ENCODE data around the gene ACTN4. TPM values are rescaled to one million over a fixed set of nuclear protein-coding genes. Genes with fewer than 3 reads are reported as not detected.

Gene ACTN4
- total and polyA plus RNA-seq, 3 experiments from 2014 or later = 31.9 to 314 (median 295) TPM

DNA sequence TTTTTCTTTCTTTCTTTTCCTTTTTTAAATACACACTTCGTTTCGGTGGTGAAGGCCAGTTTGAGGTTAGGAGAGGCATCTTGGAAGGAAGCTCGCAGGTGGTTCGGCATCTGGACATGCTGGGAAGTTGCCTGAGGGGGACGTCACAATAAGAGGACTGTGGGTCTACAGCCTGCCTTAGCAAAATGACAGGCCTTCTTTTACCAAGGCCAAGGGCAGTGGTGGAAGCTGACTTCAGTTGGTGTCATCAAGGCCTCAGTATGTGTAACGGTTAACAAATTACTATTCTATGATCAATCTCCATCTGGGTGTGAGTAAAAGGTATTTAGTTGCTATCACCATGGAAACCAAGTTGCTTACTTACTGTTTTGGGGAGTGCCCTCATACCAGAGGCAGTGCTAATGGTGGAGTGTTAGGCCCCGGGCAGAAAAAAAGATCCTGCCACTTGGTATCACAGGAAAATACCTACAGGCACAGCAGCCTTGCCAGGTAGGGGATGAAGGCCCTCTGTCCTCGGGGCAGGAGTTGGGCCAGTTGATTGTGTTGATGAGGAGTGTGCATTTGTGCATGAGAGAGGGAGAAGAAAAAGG lies 10.3 kb downstream of the ACTN4 start:
- Mint-ChIP-seq H3K4me3 (peak overlapping the region; percentile 37 to 63 (median 46)), H3K27ac (peak overlapping the region; percentile 74 to 94 (median 85)), H3K27me3 (no peaks in the 10 kb centered on the region), H3K9me3 (no peaks in the 10 kb centered on the region), H3K4me1 (peaks cover 77 to 93% (median 90%) of the 10 kb centered on the region in 3 donors), H3K36me3 (peaks cover 0 to 40% (median 0%) of the 10 kb centered on the region in 3 donors)
- Histone ChIP-seq H3K36me3 (ENCODE audit: insufficient read depth, low read length) (no peaks in the 10 kb centered on the region), H3K27me3 (ENCODE audit: insufficient read depth, low read length, poor library complexity, severe bottlenecking) (no peaks in the 10 kb centered on the region), H3K9me3 (ENCODE audit: low read length) (no peaks in the 10 kb centered on the region), H3K27ac (ENCODE audit: low read depth, low read length) (no peak overlapping the region), H3K4me1 (ENCODE audit: insufficient read depth, low read length) (peaks cover 66% of the 10 kb centered on the region), H3K4me3 (ENCODE audit: low read length) (peak overlapping the region; percentile 7)
- ChIA-PET CTCF (interaction anchor here (1.1 to 1.9 kb wide), 4 partner anchors 9 to 36 kb away, joined by 3 to 6 read pairs (median 4); partner anchors contain the start of gene ACTN4), POLR2A (no interaction called here)
- DNase-seq = no peak

DNA sequence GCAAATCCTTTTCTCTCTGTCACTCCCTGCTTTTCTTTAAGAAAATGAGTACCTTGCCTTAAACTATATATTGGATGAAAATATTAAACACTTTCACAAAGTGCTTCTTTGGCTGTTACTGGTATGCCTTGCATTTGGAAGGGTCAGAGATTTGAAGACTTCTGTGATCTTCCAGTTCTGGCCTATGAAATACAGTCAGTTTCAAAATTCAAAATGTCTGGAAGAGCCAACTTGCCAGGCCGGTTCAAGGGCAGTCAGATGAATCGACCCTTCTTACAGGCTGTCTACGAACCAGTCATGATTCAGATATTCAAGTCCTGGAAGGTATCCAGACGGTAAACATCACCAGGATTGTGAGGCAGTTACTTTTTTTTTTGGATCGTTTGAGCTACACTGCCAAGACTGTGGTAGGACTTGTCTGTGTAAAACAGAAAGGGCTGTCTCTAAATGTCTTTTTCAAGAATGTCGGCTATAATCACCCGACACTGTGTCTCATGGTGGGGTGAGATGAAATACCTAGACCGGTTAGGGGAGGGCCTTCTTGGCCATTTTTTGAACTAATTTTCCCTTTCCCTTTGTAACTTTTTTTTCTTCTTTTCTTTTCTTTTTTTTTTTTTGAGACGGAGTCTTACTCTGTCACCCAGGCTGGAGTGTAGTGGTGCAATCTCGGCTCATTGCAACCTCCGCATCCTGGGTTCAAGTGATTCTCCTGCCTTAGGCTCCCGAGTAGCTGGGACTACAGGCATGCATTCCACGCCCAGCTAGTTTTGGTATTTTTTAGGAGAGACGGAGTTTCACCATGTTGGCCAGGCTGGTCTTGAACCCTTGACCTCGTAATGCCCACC lies 11.2 kb downstream of the ACTN4 start:
- CTCF ChIA-PET = interaction anchor here (1.0 kb wide), 1 partner anchor 22 kb away, joined by 3 read pairs; no protein-coding TSS in a partner anchor
- H3K4me1 Mint-ChIP-seq = peaks cover 75 to 93% (median 87%) of the 10 kb centered on the region in 3 donors

DNA sequence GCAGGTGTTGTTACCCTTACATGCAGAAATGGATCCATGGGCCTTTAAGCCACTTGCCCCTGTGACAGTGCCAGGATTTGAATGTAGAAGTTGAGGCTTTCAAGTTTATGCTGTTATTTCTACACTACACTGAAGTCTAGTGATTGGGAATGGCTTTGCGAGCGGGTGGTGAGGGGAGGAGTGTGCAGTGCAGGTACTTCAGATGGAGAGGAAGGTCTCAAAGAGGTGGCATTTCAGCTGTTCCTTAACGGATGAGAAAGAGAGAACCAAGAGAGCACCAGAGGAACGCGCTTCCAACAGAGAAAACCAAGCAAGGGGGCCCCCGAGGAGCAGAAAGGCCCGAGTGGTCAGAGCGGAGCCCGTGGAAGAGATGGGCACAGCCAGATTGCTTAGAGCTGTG lies 13.3 kb downstream of the ACTN4 start:
- Mint-ChIP-seq H3K9me3 (no peaks in the 10 kb centered on the region), H3K4me1 (peaks cover 77 to 95% (median 86%) of the 10 kb centered on the region in 3 donors), H3K27me3 (no peaks in the 10 kb centered on the region), H3K27ac (peak overlapping the region in 6 of 8 donors; percentile 33 to 94 (median 60)), H3K36me3 (peaks cover 0 to 34% (median 2%) of the 10 kb centered on the region in 3 donors), H3K4me3 (peak overlapping the region in 3 of 7 donors; percentile 15 to 62 (median 50))
- H3K27ac ChIP-seq (ENCODE audit: low read depth, low read length) = no peak overlapping the region
- no peaks in the 10 kb centered on the region for H3K36me3 ChIP-seq (ENCODE audit: insufficient read depth, low read length)
- H3K9me3 ChIP-seq (ENCODE audit: low read length) = no peaks in the 10 kb centered on the region
- peaks cover 83% of the 10 kb centered on the region for H3K4me1 ChIP-seq (ENCODE audit: insufficient read depth, low read length)
- H3K27me3 ChIP-seq (ENCODE audit: insufficient read depth, low read length, poor library complexity, severe bottlenecking) = no peaks in the 10 kb centered on the region
- DNase-seq = no peak
- ChIA-PET CTCF (interaction anchor here (1.1 to 1.4 kb wide), 2 partner anchors 69 to 182 kb away, joined by 3 to 4 read pairs; no protein-coding TSS in a partner anchor), POLR2A (no interaction called here)
- H3K4me3 ChIP-seq (ENCODE audit: low read length) = no peak overlapping the region

More for the DNA sequence above, 11.2 kb downstream of the ACTN4 start:
- H3K4me3 ChIP-seq (ENCODE audit: low read length) = no peak overlapping the region
- no peaks in the 10 kb centered on the region for H3K36me3 ChIP-seq (ENCODE audit: insufficient read depth, low read length)
- H3K4me1 ChIP-seq (ENCODE audit: insufficient read depth, low read length) = peaks cover 75% of the 10 kb centered on the region
- Mint-ChIP-seq H3K4me3 (peak overlapping the region in 2 of 7 donors; percentile 20 to 84), H3K36me3 (peaks cover 0 to 41% (median 0%) of the 10 kb centered on the region in 3 donors), H3K27ac (peak overlapping the region; percentile 57 to 94 (median 83)), H3K9me3 (no peaks in the 10 kb centered on the region), H3K27me3 (no peaks in the 10 kb centered on the region)
- no peaks in the 10 kb centered on the region for H3K9me3 ChIP-seq (ENCODE audit: low read length)
- POLR2A ChIA-PET = interaction anchor here (0.7 kb wide), 1 partner anchor 31 kb away, joined by 3 read pairs; no protein-coding TSS in a partner anchor
- no peaks in the 10 kb centered on the region for H3K27me3 ChIP-seq (ENCODE audit: insufficient read depth, low read length, poor library complexity, severe bottlenecking)
- H3K27ac ChIP-seq (ENCODE audit: low read depth, low read length) = no peak overlapping the region
- DNase-seq = no peak

DNA sequence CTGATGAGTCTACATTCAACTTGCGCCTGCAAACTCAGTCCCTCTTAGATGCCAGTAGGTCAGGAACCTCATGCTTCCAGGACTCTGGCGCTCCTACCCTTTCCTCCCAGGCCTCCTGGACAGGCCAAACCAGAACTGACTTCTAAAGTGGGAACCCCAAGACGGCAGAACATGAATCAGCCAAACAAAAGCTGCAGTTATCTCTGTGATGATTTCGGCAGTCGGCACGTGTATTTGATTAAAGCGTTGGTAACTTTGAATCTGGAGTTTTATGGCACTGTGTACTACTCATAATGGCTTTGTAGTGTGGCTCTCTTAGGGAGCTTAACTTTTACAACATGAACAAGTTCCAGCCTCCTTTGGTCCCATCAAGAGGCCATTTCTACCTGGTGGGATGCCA lies 13.7 kb downstream of the ACTN4 start:
- Mint-ChIP-seq H3K4me1 (peaks cover 77 to 95% (median 86%) of the 10 kb centered on the region in 3 donors), H3K4me3 (peak overlapping the region in 2 of 7 donors; percentile 15 to 51), H3K9me3 (no peaks in the 10 kb centered on the region), H3K27me3 (no peaks in the 10 kb centered on the region), H3K27ac (peak overlapping the region in 4 of 8 donors; percentile 33 to 94 (median 69)), H3K36me3 (peaks cover 0 to 34% (median 2%) of the 10 kb centered on the region in 3 donors)
- Histone ChIP-seq H3K27me3 (ENCODE audit: insufficient read depth, low read length, poor library complexity, severe bottlenecking) (no peaks in the 10 kb centered on the region), H3K9me3 (ENCODE audit: low read length) (no peaks in the 10 kb centered on the region), H3K27ac (ENCODE audit: low read depth, low read length) (no peak overlapping the region), H3K4me1 (ENCODE audit: insufficient read depth, low read length) (peaks cover 83% of the 10 kb centered on the region), H3K36me3 (ENCODE audit: insufficient read depth, low read length) (no peaks in the 10 kb centered on the region), H3K4me3 (ENCODE audit: low read length) (no peak overlapping the region)
- ChIA-PET POLR2A (no interaction called here), CTCF (interaction anchor here (1.4 kb wide), 1 partner anchor 181 kb away, joined by 4 read pairs; no protein-coding TSS in a partner anchor)
- no peak for DNase-seq

DNA sequence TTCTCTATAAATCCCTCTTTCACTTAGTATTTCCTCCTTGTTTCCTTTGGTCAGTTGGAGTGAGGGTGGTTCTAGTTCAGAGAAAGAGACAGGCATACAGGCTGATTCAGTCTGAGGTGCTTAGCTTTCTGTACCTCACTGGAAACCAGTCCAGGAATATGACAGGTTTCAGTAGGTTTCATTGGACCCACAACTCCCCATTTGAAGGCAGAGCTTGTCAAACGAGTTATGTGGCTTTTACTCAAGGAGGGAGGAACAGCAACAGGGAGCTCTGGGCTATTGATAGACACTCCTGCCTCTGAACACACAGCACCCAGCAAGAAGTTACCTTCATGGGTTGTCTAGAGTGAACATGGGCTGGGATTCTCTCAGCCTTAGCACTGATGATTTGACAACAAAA lies 14.5 kb downstream of the ACTN4 start:
- peaks cover 77 to 95% (median 86%) of the 10 kb centered on the region in 3 donors for H3K4me1 Mint-ChIP-seq
- peaks cover 83% of the 10 kb centered on the region for H3K4me1 ChIP-seq (ENCODE audit: insufficient read depth, low read length)

DNA sequence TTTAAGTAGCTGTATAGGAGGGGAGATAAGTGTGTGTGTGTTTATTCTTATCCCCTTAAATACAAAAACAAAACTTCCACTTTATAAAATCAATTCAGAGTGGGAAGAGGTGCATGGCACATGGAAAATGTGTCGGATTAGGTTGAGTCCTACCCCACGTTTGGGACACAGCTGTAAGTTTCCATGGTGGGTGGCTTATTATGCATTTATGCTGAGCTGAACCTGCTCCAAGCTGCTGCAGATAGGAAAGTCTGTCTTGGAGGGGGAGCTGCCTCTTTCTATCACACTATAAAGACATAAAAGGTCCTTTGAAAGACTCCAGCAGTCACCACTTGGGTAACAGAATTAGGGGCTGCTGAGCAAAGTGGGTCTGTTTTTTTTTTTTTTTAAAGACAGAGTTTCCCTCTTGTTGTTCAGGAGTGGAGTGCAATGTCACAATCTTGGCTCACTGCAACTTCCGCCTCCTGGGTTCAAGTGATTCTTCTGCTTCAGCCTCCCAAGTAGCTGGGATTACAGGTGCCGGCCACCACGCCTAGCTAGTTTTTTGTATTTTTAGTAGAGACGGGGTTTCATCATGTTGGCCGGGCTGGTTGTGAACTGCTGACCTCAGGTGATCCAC lies 15.2 kb downstream of the ACTN4 start:
- H3K27me3 Mint-ChIP-seq = no peaks in the 10 kb centered on the region
- Histone ChIP-seq H3K36me3 (ENCODE audit: insufficient read depth, low read length) (no peaks in the 10 kb centered on the region), H3K4me1 (ENCODE audit: insufficient read depth, low read length) (peaks cover 83% of the 10 kb centered on the region), H3K4me3 (ENCODE audit: low read length) (no peak overlapping the region), H3K27me3 (ENCODE audit: insufficient read depth, low read length, poor library complexity, severe bottlenecking) (no peaks in the 10 kb centered on the region), H3K27ac (ENCODE audit: low read depth, low read length) (no peak overlapping the region), H3K9me3 (ENCODE audit: low read length) (no peaks in the 10 kb centered on the region)
- CTCF ChIA-PET = interaction anchor here (0.8 to 1.0 kb wide), 3 partner anchors 18 to 260 kb away, joined by 3 read pairs; partner anchors contain the start of gene FAM98C
- H3K4me3 Mint-ChIP-seq = no peak overlapping the region
- H3K4me1 Mint-ChIP-seq = peaks cover 79 to 96% (median 86%) of the 10 kb centered on the region in 3 donors
- POLR2A ChIA-PET = interaction anchor here (0.9 kb wide), 1 partner anchor 12 kb away, joined by 4 read pairs; no protein-coding TSS in a partner anchor
- peaks cover 2 to 31% (median 3%) of the 10 kb centered on the region in 3 donors for H3K36me3 Mint-ChIP-seq
- no peak for DNase-seq
- peak overlapping the region in 2 of 8 donors; percentile 60 to 65 for H3K27ac Mint-ChIP-seq
- H3K9me3 Mint-ChIP-seq = no peaks in the 10 kb centered on the region

More for the DNA sequence above, 14.5 kb downstream of the ACTN4 start:
- Histone ChIP-seq H3K27ac (ENCODE audit: low read depth, low read length) (no peak overlapping the region), H3K27me3 (ENCODE audit: insufficient read depth, low read length, poor library complexity, severe bottlenecking) (no peaks in the 10 kb centered on the region), H3K36me3 (ENCODE audit: insufficient read depth, low read length) (no peaks in the 10 kb centered on the region), H3K4me3 (ENCODE audit: low read length) (no peak overlapping the region), H3K9me3 (ENCODE audit: low read length) (no peaks in the 10 kb centered on the region)
- POLR2A ChIA-PET = interaction anchor here (0.9 kb wide), 1 partner anchor 12 kb away, joined by 4 read pairs; no protein-coding TSS in a partner anchor
- Mint-ChIP-seq H3K9me3 (no peaks in the 10 kb centered on the region), H3K27me3 (no peaks in the 10 kb centered on the region), H3K4me3 (no peak overlapping the region), H3K27ac (peak overlapping the region in 3 of 8 donors; percentile 6 to 65 (median 37)), H3K36me3 (peaks cover under 1 to 32% (median 2%) of the 10 kb centered on the region in 3 donors)
- CTCF ChIA-PET = interaction anchor here (0.7 to 1.0 kb wide), 4 partner anchors 19 to 259 kb away, joined by 3 read pairs; partner anchors contain the start of gene FAM98C
- DNase-seq = no peak

DNA sequence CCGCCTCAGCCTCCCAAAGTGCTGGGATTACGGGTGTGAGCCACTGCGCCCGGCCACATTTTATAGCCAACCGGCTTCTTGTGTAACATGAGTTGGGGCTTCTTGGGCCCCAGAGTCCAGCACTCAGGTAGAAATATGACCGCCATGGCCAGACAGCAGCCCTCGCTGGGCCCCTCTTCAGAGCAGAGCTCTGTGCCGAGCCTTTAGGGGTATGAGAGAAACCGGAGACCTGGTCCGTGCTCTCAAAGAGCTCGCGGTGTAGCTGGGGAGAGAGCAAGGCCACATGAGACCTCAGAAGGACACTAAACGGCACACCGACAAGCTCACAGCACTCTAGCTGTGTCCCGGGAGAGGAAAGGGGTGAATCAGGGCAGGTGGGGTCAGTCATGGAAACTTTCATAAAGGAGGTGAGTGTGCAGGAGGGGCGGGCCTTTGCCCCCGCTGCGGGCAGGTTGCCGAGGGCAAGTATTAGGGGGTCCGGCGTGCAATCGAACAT lies 15.8 kb downstream of the ACTN4 start:
- Histone ChIP-seq H3K4me1 (ENCODE audit: insufficient read depth, low read length) (peaks cover 83% of the 10 kb centered on the region), H3K9me3 (ENCODE audit: low read length) (no peaks in the 10 kb centered on the region), H3K4me3 (ENCODE audit: low read length) (no peak overlapping the region), H3K36me3 (ENCODE audit: insufficient read depth, low read length) (no peaks in the 10 kb centered on the region), H3K27ac (ENCODE audit: low read depth, low read length) (no peak overlapping the region), H3K27me3 (ENCODE audit: insufficient read depth, low read length, poor library complexity, severe bottlenecking) (no peaks in the 10 kb centered on the region)
- Mint-ChIP-seq H3K27ac (peak overlapping the region in 3 of 8 donors; percentile 61 to 83 (median 63)), H3K9me3 (no peaks in the 10 kb centered on the region), H3K36me3 (peaks cover 2 to 31% (median 3%) of the 10 kb centered on the region in 3 donors), H3K27me3 (no peaks in the 10 kb centered on the region), H3K4me1 (peaks cover 79 to 96% (median 86%) of the 10 kb centered on the region in 3 donors), H3K4me3 (peak overlapping the region in 2 of 7 donors; percentile 20 to 54)
- no peak for DNase-seq
- ChIA-PET POLR2A (no interaction called here), CTCF (interaction anchor here (0.9 kb wide), 1 partner anchor 18 kb away, joined by 3 read pairs; no protein-coding TSS in a partner anchor)

Data from CD8-positive, alpha-beta memory T cell (primary cell).